SK-N-SH (cell line): ENCODE data around the gene TMEM95. TPM values are rescaled to one million over a fixed set of nuclear protein-coding genes. Genes with fewer than 3 reads are reported as not detected.

Experiments used
- CTCF ChIA-PET: fragments of 300-600, 350-600 bp; formaldehyde crosslinking; extraction: SDS; loops from one replicate; lab custom pipeline; 2021; lab: Yijun Ruan, JAX
- POLR2A ChIA-PET: fragments of 350-600 bp; sonication (Branson Sonifier 250); formaldehyde crosslinking; extraction: SDS; loops from one replicate; lab custom pipeline; 2020; ENCODE audit warnings: antibody characterized with exemption, inconsistent platforms; lab: Yijun Ruan, JAX
- DNase-seq: peaks from one replicate; pipeline ENCODE4 v3.0.0; 2012
- H2AFZ ChIP-seq: fragments of 200-600 bp; sonication (generic); 2 replicates; pipeline ENCODE4 v1.8.1; 2016; ENCODE audit warnings: antibody characterized with exemption, mild to moderate bottlenecking, low read depth
- H3F3A ChIP-seq: fragments of 200-600 bp; sonication (generic); replicated peaks from 2 replicates; pipeline ENCODE3; 2016; ENCODE audit warnings: antibody characterized with exemption, mild to moderate bottlenecking; ENCODE audit not compliant: insufficient read depth
- H3K27ac ChIP-seq, 2 experiments: fragments of 200-500 bp in 1 of 2; fragments of 200-600 bp in 1 of 2; sonication (Bioruptor generic) in 1 of 2; sonication (generic), shearing (Covaris generic) in 1 of 2; 2 replicates each; pipeline versions ENCODE4 v1.5.1 to v1.6.1; 2014 to 2016; ENCODE audit warnings: low read depth in 2 of 2, inconsistent platforms in 1 of 2, low read length in 1 of 2, mild to moderate bottlenecking in 1 of 2, mixed read lengths in 1 of 2
- H3K27me3 ChIP-seq: fragments of 200-600 bp; sonication (generic), shearing (Covaris generic); 2 replicates; pipeline ENCODE4 v1.6.1; 2016; ENCODE audit warnings: mixed run types; ENCODE audit not compliant: insufficient read depth
- H3K36me3 ChIP-seq, 2 experiments: fragments of 200-500 bp in 1 of 2; fragments of 200-600 bp in 1 of 2; sonication (Bioruptor generic) in 1 of 2; sonication (generic) in 1 of 2; replicated peaks in 1 of 2; 2 replicates each; pipeline versions ENCODE3 to v1.5.1; 2014 to 2016; ENCODE audit warnings: low read length in 1 of 2, mild to moderate bottlenecking in 1 of 2; ENCODE audit not compliant: insufficient read depth in 2 of 2, control insufficient read depth in 1 of 2
- H3K4me1 ChIP-seq, 2 experiments: fragments of 200-500 bp in 1 of 2; fragments of 200-600 bp in 1 of 2; sonication (Bioruptor generic) in 1 of 2; sonication (generic), shearing (Covaris generic) in 1 of 2; 2 replicates each; pipeline versions ENCODE4 v1.5.1 to v1.6.1; 2014 to 2016; ENCODE audit warnings: low read depth in 1 of 2, low read length in 1 of 2, mixed run types in 1 of 2; ENCODE audit not compliant: insufficient read depth in 2 of 2, control insufficient read depth in 1 of 2
- H3K4me2 ChIP-seq: fragments of 200-600 bp; sonication (generic), shearing (Covaris generic); 2 replicates; pipeline ENCODE4 v1.6.1; 2017; ENCODE audit warnings: mixed run types
- H3K4me3 ChIP-seq, 2 experiments: fragments of 200-500 bp in 1 of 2; fragments of 200-600 bp in 1 of 2; sonication (Bioruptor generic) in 1 of 2; sonication (generic), shearing (Covaris generic) in 1 of 2; 2 replicates each; pipeline versions ENCODE4 v1.5.1 to v1.8.1; 2014 to 2016; ENCODE audit warnings: low read depth in 2 of 2, inconsistent platforms in 1 of 2, low read length in 1 of 2, mild to moderate bottlenecking in 1 of 2, mixed read lengths in 1 of 2, moderate library complexity in 1 of 2
- H3K79me2 ChIP-seq: fragments of 200-600 bp; sonication (generic); 2 replicates; pipeline ENCODE4 v1.8.1; 2017; ENCODE audit warnings: mild to moderate bottlenecking; ENCODE audit not compliant: insufficient read depth
- H3K9ac ChIP-seq: fragments of 200-600 bp; sonication (generic); 2 replicates; pipeline ENCODE4 v1.6.1; 2017; ENCODE audit warnings: mixed run types
- H3K9me2 ChIP-seq: fragments of 200-600 bp; sonication (generic); 2 replicates; pipeline ENCODE4 v1.6.1; 2017; ENCODE audit warnings: mixed run types
- H3K9me3 ChIP-seq: fragments of 200-600 bp; sonication (generic); 2 replicates; pipeline ENCODE4 v1.6.1; 2017; ENCODE audit warnings: mixed run types, mild to moderate bottlenecking, moderate library complexity
- H4K20me1 ChIP-seq: fragments of 200-600 bp; sonication (generic); 2 replicates; pipeline ENCODE4 v1.6.1; 2017; ENCODE audit warnings: mild to moderate bottlenecking, mixed run types; ENCODE audit not compliant: insufficient read depth
- CHD2 ChIP-seq: fragments of 150-350 bp; IDR thresholded peaks from 2 replicates; pipeline ENCODE4 v1.6.1; 2018; ENCODE audit warnings: low read length; ENCODE audit not compliant: partially characterized antibody
- ELF1 ChIP-seq: IDR thresholded peaks from 2 replicates; pipeline ENCODE4 v1.4.0; 2012
- EZH2phosphoT487 ChIP-seq: fragments of 200-600 bp; sonication (generic); IDR thresholded peaks from 2 replicates; pipeline ENCODE4 v1.6.1; 2017; ENCODE audit warnings: low read depth, mixed run types, mild to moderate bottlenecking, antibody characterized with exemption, moderate library complexity, borderline replicate concordance
- FOXJ3 ChIP-seq: sonication (generic); formaldehyde crosslinking; IDR thresholded peaks from 2 replicates; pipeline ENCODE4 v1.5.1; 2020; ENCODE audit warnings: mild to moderate bottlenecking, missing genetic modification reagents
- FOXM1 ChIP-seq: IDR thresholded peaks from 2 replicates; pipeline ENCODE4 v1.4.0; 2012; ENCODE audit warnings: low read depth, mild to moderate bottlenecking
- GABPA ChIP-seq: IDR thresholded peaks from 2 replicates; pipeline ENCODE4 v1.4.0; 2012; ENCODE audit warnings: low read depth, mild to moderate bottlenecking
- GATA2 ChIP-seq: sonication (generic); formaldehyde crosslinking; IDR thresholded peaks from 2 replicates; pipeline ENCODE4 v1.5.0; 2020; ENCODE audit warnings: mild to moderate bottlenecking, missing genetic modification reagents
- JUND ChIP-seq: IDR thresholded peaks from 2 replicates; pipeline ENCODE4 v1.4.0; 2012
- MEF2A ChIP-seq: IDR thresholded peaks from 2 replicates; pipeline ENCODE4 v1.4.0; 2012; ENCODE audit warnings: low read depth, borderline replicate concordance
- MXI1 ChIP-seq: IDR thresholded peaks from 2 replicates; pipeline ENCODE4 v1.6.1; 2012; ENCODE audit warnings: mild to moderate bottlenecking, low read depth, low read length, improper control_type of control experiment
- NFIC ChIP-seq: IDR thresholded peaks from 2 replicates; pipeline ENCODE4 v1.4.0; 2012; ENCODE audit warnings: borderline replicate concordance
- POLR2AphosphoS5 ChIP-seq: IDR thresholded peaks from 2 replicates; pipeline ENCODE4 v1.6.1; 2012; ENCODE audit warnings: low read depth, low read length
- RFX5 ChIP-seq: IDR thresholded peaks from 2 replicates; pipeline ENCODE4 v1.6.1; 2012; ENCODE audit warnings: mild to moderate bottlenecking, improper control_type of control experiment, low read length
- RXRA ChIP-seq: IDR thresholded peaks from 2 replicates; pipeline ENCODE4 v1.4.0; 2012; ENCODE audit warnings: low read depth, mild to moderate bottlenecking, borderline replicate concordance
- SMC3 ChIP-seq: IDR thresholded peaks from 2 replicates; pipeline ENCODE4 v1.6.1; 2012; ENCODE audit warnings: low read depth, low read length, improper control_type of control experiment
- TAF1 ChIP-seq: IDR thresholded peaks from 2 replicates; pipeline ENCODE4 v1.6.1; 2012; ENCODE audit warnings: low read depth, mild to moderate bottlenecking, low read length, moderate library complexity, borderline replicate concordance
- WGBS: methylation state at CpG from one replicate; pipeline ENCODE4 v1.1.6; 2017; ENCODE audit warnings: low lambda C conversion rate; 5-methylcytosine and 5-hydroxymethylcytosine counted together
- polyA plus RNA-seq, 3 experiments: library from polyadenylated mRNA; depleted of rRNA; stranded (reverse); fragments of >200 nt; gene quantifications; 2 replicates each; pipeline ENCODE4 v1.2.3, GENCODE V29; 2012
- TF ChIP-seq, protein P1 (sequence below): IDR thresholded peaks from 2 replicates; pipeline ENCODE4; 2012
- TF ChIP-seq, protein P2 (sequence below): fragments of 150-350 bp; IDR thresholded peaks from 2 replicates; pipeline ENCODE4 v1.6.1; 2016; ENCODE audit warnings: mild to moderate bottlenecking, low read depth, low read length

TMEM95 gene
- polyA plus RNA-seq, 1 of the 3 experiments (the other 2 are of a cell fraction), result not detected

- no peaks in the 10 kb centered on the region for H3K9me2 ChIP-seq
- no peak for DNase-seq
- CTCF ChIA-PET, result interaction anchor here (0.6 to 5.2 kb wide), 43 partner anchors 8 to 331 kb away, joined by 3 to 52 read pairs (median 5); partner anchors contain the start of genes FGF11, NLGN2, PLSCR3 and SENP3
Observed at GRCh38 chr17:7356756-7357155, 1.8 kb downstream of the TMEM95 start.

DNA sequence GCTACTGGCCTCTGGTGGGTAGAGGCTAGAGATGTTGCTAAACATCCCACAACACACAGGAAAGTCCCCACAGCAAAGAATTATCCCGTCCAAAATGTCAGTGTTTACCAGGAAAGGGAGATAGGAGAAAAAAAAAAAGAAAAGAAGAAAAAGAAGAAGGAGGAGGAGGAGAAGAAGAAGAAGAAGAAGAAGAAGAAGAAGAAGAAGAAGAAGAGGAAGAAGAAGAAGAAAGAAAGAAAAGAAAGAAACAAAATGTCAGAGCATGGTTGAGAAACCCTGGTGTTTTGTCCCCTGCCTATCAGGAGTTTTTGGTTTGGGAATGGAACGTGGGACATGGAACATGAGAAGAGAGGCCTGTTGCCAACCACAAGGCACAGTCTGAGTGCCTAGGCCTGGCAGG, 2.4 kb downstream of the TMEM95 start:
- ChIA-PET CTCF (interaction anchor here (0.6 to 3.8 kb wide), 8 partner anchors 8 to 189 kb away, joined by 3 to 33 read pairs (median 11); partner anchors contain the start of genes NLGN2 and TMEM102), POLR2A (no interaction called here)
- Histone ChIP-seq H3K27me3 (no peaks in the 10 kb centered on the region), H3F3A (no peaks in the 10 kb centered on the region), H3K79me2 (peaks cover 23% of the 10 kb centered on the region), H3K9me3 (no peaks in the 10 kb centered on the region), H3K4me1 (peaks cover 13 to 36% of the 10 kb centered on the region in 2 experiments; a peak in 2 of 4 replicates), H3K9me2 (no peaks in the 10 kb centered on the region), H3K36me3 (no peaks in the 10 kb centered on the region), H3K4me2 (no peak overlapping the region), H2AFZ (no peak overlapping the region), H3K9ac (no peak overlapping the region), H3K4me3 (no peak overlapping the region), H4K20me1 (no peaks in the 10 kb centered on the region), H3K27ac (no peak overlapping the region)
- WGBS, result 76% methylated on average over 2 of the region's 2 CpGs
- DNase-seq, result no peak
- no peak for TF ChIP-seq RXRA
- no peak for TF ChIP-seq GATA2 (CRISPR knock-in tag)
- no peak for TF ChIP-seq TAF1
- no peak for TF ChIP-seq FOXM1
- TF ChIP-seq GABPA, result no peak
- no peak for TF ChIP-seq SMC3
- TF ChIP-seq ELF1, result no peak
- no peak for TF ChIP-seq MEF2A
- TF ChIP-seq POLR2AphosphoS5, result no peak
- no peak for TF ChIP-seq NFIC
- TF ChIP-seq EZH2phosphoT487, result no peak
- TF ChIP-seq FOXJ3 (CRISPR knock-in tag), result no peak
- TF ChIP-seq, protein P1, sequence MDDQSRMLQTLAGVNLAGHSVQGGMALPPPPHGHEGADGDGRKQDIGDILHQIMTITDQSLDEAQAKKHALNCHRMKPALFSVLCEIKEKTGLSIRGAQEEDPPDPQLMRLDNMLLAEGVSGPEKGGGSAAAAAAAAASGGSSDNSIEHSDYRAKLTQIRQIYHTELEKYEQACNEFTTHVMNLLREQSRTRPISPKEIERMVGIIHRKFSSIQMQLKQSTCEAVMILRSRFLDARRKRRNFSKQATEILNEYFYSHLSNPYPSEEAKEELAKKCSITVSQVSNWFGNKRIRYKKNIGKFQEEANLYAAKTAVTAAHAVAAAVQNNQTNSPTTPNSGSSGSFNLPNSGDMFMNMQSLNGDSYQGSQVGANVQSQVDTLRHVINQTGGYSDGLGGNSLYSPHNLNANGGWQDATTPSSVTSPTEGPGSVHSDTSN, result no peak
- TF ChIP-seq CHD2, result no peak
- no peak for TF ChIP-seq RFX5

More at GRCh38 chr17:7356756-7357155, 1.8 kb downstream of the TMEM95 start:
- H3K79me2 ChIP-seq, result peaks cover 27% of the 10 kb centered on the region
- no peak overlapping the region for H3K4me3 ChIP-seq
- H3K27me3 ChIP-seq, result no peaks in the 10 kb centered on the region
- H3K27ac ChIP-seq, result no peak overlapping the region
- H4K20me1 ChIP-seq, result no peaks in the 10 kb centered on the region
- no peak overlapping the region for H3K9ac ChIP-seq
- no peaks in the 10 kb centered on the region for H3K9me3 ChIP-seq
- no peaks in the 10 kb centered on the region for H3K36me3 ChIP-seq
- POLR2A ChIA-PET, result interaction anchor here (0.9 kb wide), 1 partner anchor 80 kb away, joined by 3 read pairs; no protein-coding TSS in a partner anchor
- H2AFZ ChIP-seq, result no peak overlapping the region
- no peak overlapping the region for H3K4me2 ChIP-seq
- peaks cover 13 to 37% of the 10 kb centered on the region in 2 experiments; a peak in 2 of 4 replicates for H3K4me1 ChIP-seq
- TF ChIP-seq GABPA (no peak), SMC3 (no peak), FOXJ3 (CRISPR knock-in tag) (no peak), FOXM1 (no peak), EZH2phosphoT487 (no peak), MXI1 (no peak), JUND (no peak)
- TF ChIP-seq, protein P2, sequence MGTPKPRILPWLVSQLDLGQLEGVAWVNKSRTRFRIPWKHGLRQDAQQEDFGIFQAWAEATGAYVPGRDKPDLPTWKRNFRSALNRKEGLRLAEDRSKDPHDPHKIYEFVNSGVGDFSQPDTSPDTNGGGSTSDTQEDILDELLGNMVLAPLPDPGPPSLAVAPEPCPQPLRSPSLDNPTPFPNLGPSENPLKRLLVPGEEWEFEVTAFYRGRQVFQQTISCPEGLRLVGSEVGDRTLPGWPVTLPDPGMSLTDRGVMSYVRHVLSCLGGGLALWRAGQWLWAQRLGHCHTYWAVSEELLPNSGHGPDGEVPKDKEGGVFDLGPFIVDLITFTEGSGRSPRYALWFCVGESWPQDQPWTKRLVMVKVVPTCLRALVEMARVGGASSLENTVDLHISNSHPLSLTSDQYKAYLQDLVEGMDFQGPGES, result no peak
- TF ChIP-seq, all 33 proteins: peak for 0
- 85% methylated on average over 8 of the region's 8 CpGs for WGBS
- H3F3A ChIP-seq, result no peaks in the 10 kb centered on the region
